ENCODE data around the gene EMC10. TPM values are rescaled to one million over a fixed set of nuclear protein-coding genes. Genes with fewer than 3 reads are reported as not detected.

The EMC10 gene
- total RNA-seq, 1 donor: 56.5 TPM

DNA sequence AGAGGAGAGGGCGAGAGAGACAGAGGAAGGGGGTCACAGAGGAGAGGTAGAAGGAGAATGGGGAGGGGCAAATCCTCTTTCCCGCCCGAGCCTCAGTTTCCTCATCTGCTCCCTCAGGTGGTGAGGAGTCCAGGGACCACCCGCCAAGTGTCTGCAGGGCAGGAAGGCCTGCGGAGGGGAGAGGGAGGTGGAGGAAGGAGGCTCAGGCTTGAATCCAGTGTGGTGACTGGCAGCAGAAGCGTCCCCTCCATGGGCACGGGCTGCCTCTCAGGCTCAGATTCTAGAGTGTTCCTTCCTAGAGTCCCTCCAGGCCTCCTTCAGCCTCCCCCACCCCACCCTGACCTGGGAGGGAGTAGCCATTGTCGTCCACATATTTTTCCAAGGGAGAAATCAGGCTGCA lies 16.9 kb downstream of the EMC10 start:
- no peaks in the 10 kb centered on the region for H3K9me3 ChIP-seq (ENCODE audit: low read depth, low read length)
- no peaks in the 10 kb centered on the region for H3K79me2 ChIP-seq (ENCODE audit: insufficient read depth, low read length)
- no peaks in the 10 kb centered on the region for H3K4me1 ChIP-seq (ENCODE audit: insufficient read depth, low read length)
- no peak overlapping the region for H3K4me2 ChIP-seq (ENCODE audit: insufficient read depth, low read length)
- H3K27ac ChIP-seq (ENCODE audit: low read depth, low read length): no peak overlapping the region
- no peaks in the 10 kb centered on the region for H3K36me3 ChIP-seq (ENCODE audit: insufficient read depth, low read length)
- no peak for DNase-seq (ENCODE audit: insufficient read length, low spot score, missing footprints)
- no peaks in the 10 kb centered on the region for H4K20me1 ChIP-seq (ENCODE audit: insufficient read depth, low read length)
- H2AFZ ChIP-seq (ENCODE audit: low read length): no peak overlapping the region
- peaks cover 15% of the 10 kb centered on the region for H3K27me3 ChIP-seq (ENCODE audit: insufficient read depth, low read length)
- TF ChIP-seq, protein P1, sequence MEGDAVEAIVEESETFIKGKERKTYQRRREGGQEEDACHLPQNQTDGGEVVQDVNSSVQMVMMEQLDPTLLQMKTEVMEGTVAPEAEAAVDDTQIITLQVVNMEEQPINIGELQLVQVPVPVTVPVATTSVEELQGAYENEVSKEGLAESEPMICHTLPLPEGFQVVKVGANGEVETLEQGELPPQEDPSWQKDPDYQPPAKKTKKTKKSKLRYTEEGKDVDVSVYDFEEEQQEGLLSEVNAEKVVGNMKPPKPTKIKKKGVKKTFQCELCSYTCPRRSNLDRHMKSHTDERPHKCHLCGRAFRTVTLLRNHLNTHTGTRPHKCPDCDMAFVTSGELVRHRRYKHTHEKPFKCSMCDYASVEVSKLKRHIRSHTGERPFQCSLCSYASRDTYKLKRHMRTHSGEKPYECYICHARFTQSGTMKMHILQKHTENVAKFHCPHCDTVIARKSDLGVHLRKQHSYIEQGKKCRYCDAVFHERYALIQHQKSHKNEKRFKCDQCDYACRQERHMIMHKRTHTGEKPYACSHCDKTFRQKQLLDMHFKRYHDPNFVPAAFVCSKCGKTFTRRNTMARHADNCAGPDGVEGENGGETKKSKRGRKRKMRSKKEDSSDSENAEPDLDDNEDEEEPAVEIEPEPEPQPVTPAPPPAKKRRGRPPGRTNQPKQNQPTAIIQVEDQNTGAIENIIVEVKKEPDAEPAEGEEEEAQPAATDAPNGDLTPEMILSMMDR (IDR thresholded peaks at IDR 0.05; ENCODE audit: extremely low read depth, low read depth, low read length): no peak
- no peak overlapping the region for H3K4me3 ChIP-seq (ENCODE audit: insufficient read depth, low read length)

DNA sequence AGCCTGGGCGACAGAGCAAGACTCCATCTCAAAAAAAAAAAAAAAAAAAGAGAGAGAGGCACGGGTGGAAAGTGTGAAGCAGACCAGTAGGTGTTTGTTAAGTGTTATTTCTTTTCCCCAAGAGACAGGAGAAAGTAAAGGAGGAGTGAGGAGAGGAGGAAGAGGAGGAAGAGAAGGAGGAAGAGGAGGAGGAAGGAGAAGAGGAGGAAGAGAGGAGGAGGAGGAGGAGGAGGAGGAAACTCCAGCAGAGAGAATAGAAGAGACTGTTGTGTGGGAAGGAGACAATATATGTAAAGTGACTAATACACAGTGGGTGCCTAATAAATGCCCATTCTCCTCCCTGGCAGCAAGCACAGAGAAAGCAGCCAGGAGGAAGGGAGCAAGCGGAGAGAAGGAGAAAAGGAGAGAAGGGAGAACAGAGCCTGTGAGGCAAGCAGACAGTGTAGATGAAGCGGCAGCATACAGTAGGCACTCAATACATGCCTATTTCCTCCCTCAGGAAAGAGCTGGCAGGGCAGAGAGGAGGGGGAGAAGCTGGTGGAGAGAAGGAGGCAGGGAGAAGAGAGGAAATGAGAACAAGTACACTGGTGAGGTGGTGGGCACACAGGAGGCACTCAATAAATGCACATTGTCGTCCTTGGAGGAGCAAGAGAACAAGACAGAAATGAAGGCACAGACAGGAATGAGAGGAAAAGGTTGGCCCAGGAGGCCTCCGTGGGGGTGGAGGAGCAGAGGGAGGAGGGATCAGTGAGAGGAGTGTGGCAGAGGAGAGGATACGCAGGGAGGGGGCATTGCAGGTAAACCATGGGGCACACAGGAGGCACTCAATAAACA lies 18.1 kb downstream of the EMC10 start:
- TF ChIP-seq, protein P1 (IDR thresholded peaks at IDR 0.05; ENCODE audit: extremely low read depth, low read depth, low read length): no peak
- Histone ChIP-seq H3K27ac (ENCODE audit: low read depth, low read length) (no peak overlapping the region), H3K4me1 (ENCODE audit: insufficient read depth, low read length) (no peaks in the 10 kb centered on the region), H3K4me3 (ENCODE audit: insufficient read depth, low read length) (no peak overlapping the region), H2AFZ (ENCODE audit: low read length) (no peak overlapping the region), H3K4me2 (ENCODE audit: insufficient read depth, low read length) (no peak overlapping the region), H3K36me3 (ENCODE audit: insufficient read depth, low read length) (no peaks in the 10 kb centered on the region), H3K27me3 (ENCODE audit: insufficient read depth, low read length) (peaks cover 19% of the 10 kb centered on the region), H3K9me3 (ENCODE audit: low read depth, low read length) (no peaks in the 10 kb centered on the region), H4K20me1 (ENCODE audit: insufficient read depth, low read length) (no peaks in the 10 kb centered on the region), H3K79me2 (ENCODE audit: insufficient read depth, low read length) (no peaks in the 10 kb centered on the region)
- no peak for DNase-seq (ENCODE audit: insufficient read length, low spot score, missing footprints)

DNA sequence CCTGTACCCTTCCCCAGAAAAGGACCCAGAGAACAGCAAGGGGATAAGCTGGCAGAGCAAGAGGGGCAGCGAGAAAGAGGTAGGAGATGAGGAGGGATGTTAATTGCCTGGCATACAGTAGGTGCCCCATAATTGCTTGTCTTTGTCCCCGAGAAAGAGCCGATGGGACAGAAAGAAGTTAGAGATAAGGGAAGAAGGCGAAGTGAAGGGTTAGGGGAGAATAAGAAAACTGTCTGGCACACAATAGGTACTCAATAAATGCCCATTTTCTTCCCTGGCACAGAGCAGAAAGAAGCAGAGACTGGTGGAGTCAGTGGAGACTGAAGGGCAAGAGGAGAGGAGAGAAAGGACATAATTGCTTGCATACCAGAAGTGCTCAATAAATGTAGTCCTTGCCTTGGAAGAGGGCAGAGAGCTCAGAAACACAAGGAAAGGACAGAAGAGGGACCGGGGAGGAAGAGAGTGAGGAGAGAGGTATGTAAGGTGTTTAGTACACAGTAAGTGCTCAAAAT lies 18.8 kb downstream of the EMC10 start:
- no peaks in the 10 kb centered on the region for H3K79me2 ChIP-seq (ENCODE audit: insufficient read depth, low read length)
- no peaks in the 10 kb centered on the region for H3K36me3 ChIP-seq (ENCODE audit: insufficient read depth, low read length)
- H3K4me3 ChIP-seq (ENCODE audit: insufficient read depth, low read length): no peak overlapping the region
- TF ChIP-seq, protein P1 (IDR thresholded peaks at IDR 0.05; ENCODE audit: extremely low read depth, low read depth, low read length): no peak
- H3K9me3 ChIP-seq (ENCODE audit: low read depth, low read length): no peaks in the 10 kb centered on the region
- DNase-seq (ENCODE audit: insufficient read length, low spot score, missing footprints): no peak
- H2AFZ ChIP-seq (ENCODE audit: low read length): no peak overlapping the region
- H4K20me1 ChIP-seq (ENCODE audit: insufficient read depth, low read length): no peaks in the 10 kb centered on the region
- H3K4me2 ChIP-seq (ENCODE audit: insufficient read depth, low read length): no peak overlapping the region
- no peaks in the 10 kb centered on the region for H3K4me1 ChIP-seq (ENCODE audit: insufficient read depth, low read length)
- H3K27ac ChIP-seq (ENCODE audit: low read depth, low read length): no peak overlapping the region
- peaks cover 19% of the 10 kb centered on the region for H3K27me3 ChIP-seq (ENCODE audit: insufficient read depth, low read length)

DNA sequence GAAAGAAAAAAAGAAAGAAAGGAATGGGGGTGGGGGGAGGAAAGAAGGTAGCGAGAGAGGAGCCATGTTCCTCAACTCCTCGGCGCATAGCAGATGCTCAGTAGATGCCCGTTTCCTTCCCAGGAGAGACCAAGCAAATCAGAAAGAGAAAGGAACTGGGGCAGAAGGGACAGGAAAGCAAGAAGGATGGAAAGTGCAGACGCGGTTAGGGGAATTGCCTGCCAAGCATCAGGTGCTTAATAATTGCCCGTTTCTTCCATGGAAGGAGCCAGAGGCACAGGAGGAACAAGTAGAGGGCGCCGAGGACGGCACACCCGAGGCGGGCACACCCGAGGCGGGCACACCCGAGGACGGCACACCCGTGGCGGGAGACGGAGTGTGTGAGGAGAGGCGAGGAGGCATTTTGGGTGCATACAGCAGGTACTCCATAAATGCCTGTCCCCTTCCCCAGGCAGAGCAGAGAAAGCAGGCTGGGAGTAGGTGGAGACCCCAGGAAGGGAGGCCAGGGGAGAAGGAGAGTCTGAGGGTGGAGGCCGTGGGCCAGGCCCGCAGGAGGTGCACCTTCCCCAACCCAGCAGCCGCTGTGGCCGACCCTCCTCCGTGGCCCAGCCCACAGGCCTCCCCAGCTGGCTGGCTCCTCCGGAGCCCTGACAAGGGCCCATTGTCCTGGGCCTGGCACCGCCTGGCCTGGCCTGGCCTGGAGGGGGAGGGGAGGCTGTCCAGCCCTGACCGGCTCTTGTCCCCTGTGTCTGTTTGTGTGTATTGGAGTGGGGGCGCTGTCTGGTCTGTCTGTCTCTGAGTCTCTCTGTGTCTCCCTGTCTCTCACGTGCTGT lies 20.1 kb downstream of the EMC10 start:
- TF ChIP-seq, protein P1 (IDR thresholded peaks at IDR 0.05; ENCODE audit: extremely low read depth, low read depth, low read length): no peak
- H3K4me2 ChIP-seq (ENCODE audit: insufficient read depth, low read length): no peak overlapping the region
- no peak for DNase-seq (ENCODE audit: insufficient read length, low spot score, missing footprints)
- no peaks in the 10 kb centered on the region for H3K9me3 ChIP-seq (ENCODE audit: low read depth, low read length)
- no peaks in the 10 kb centered on the region for H3K4me1 ChIP-seq (ENCODE audit: insufficient read depth, low read length)
- H3K27me3 ChIP-seq (ENCODE audit: insufficient read depth, low read length): peaks cover 11% of the 10 kb centered on the region
- no peaks in the 10 kb centered on the region for H3K36me3 ChIP-seq (ENCODE audit: insufficient read depth, low read length)
- no peaks in the 10 kb centered on the region for H3K79me2 ChIP-seq (ENCODE audit: insufficient read depth, low read length)
- no peak overlapping the region for H2AFZ ChIP-seq (ENCODE audit: low read length)
- H3K4me3 ChIP-seq (ENCODE audit: insufficient read depth, low read length): no peak overlapping the region
- H3K27ac ChIP-seq (ENCODE audit: low read depth, low read length): no peak overlapping the region
- no peaks in the 10 kb centered on the region for H4K20me1 ChIP-seq (ENCODE audit: insufficient read depth, low read length)
